DMS153 treated with DMSO at 0.1 percent for 48 hours (cell line): ENCODE data around the gene C19orf73.
"Not testable (repeated sequence)": the region's sequence is repeated elsewhere in the genome, so short reads cannot be mapped to it uniquely, and the experiment has no call there.

Experiments used
- DNase-seq: peaks from one replicate; lab custom pipeline; 2025; ENCODE audit not compliant: unreplicated experiment; lab: John Stamatoyannopoulos, UW

Gene C19orf73

DNA sequence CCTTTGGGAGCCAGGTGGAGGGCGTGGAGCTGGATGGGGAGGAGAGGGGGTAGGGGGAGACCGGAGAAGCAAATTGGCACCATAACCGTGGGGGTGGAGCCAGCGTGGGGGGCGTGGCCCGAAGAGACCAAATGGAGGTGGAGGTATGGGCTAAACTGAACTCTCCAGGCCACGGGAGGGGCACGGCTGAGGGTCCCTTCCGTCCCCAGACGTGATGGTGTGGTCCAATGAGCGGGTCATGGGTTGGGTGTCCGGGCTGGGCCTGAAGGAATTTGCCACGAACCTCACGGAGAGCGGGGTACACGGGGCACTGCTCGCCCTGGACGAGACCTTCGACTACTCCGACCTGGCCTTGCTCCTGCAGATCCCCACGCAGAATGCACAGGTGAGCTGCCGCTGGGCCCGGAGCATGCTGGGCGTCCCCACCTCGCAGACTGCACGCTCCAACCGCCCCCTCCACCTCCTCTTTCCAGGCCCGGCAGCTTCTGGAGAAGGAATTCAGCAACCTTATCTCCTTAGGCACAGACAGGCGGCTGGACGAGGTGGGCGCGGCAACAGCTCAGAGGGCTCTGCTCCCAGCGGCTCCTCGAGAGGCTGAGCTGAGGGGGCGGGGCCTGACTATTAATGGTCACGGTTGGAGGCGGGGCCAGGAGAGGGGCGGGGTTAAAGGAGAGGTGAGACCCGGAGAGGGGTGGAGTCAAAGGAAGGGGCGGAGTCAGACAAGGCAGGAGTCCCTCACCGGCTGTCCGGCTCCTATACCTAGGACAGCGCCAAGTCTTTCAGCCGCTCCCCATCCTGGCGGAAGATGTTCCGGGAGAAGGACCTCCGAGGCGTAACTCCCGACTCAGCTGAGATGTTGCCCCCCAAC lies 30.1 kb upstream of the C19orf73 start:
- peak; percentile 91 for DNase-seq

DNA sequence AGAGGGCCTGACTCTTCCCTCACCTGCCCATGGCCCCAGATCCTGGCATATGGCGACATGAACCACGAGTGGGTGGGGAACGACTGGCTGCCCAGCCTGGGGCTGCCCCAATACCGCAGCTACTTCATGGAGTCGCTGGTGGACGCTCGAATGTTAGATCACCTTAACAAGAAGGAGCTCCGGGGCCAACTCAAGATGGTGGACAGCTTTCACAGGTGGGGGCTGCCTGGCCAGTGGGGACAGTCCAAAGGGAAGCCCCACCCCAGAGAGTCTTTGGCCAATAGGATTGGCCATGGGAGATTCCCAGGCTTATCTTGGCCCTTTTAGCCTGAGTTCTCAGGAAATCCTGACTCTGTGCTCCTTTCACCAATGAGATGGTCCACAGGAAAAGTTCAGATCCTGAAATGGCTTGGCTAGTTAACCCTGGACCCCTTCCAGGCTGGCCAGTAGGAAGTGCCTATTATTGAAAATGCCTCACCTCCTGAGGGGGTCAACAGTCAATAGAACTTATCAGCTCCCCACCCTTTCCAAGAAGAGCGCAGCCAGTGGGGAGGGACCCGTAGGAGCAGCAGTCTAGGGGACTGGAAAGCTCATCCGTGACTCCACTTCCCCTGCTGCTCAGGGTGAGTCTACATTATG lies 29.2 kb upstream of the C19orf73 start:
- DNase-seq, result no peak

DNA sequence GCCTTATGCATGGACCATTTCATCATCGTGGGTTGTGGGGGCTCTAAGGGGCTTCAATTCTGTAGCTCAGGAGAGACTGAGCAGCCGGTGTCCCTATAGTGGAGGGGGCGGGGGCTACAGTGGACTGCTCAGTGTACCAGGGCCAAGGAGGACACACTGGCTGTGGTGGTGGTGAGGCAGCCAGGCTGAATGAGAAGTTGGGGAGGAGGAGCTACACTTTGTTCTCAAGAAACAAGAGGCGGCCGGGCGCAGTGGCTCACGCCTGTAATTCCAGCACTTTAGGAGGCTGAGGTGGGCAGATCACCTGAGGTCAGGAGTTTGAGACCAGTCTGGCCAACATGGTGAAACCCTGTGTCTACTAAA lies 27.4 kb upstream of the C19orf73 start:
- not testable (repeated sequence) for DNase-seq

DNA sequence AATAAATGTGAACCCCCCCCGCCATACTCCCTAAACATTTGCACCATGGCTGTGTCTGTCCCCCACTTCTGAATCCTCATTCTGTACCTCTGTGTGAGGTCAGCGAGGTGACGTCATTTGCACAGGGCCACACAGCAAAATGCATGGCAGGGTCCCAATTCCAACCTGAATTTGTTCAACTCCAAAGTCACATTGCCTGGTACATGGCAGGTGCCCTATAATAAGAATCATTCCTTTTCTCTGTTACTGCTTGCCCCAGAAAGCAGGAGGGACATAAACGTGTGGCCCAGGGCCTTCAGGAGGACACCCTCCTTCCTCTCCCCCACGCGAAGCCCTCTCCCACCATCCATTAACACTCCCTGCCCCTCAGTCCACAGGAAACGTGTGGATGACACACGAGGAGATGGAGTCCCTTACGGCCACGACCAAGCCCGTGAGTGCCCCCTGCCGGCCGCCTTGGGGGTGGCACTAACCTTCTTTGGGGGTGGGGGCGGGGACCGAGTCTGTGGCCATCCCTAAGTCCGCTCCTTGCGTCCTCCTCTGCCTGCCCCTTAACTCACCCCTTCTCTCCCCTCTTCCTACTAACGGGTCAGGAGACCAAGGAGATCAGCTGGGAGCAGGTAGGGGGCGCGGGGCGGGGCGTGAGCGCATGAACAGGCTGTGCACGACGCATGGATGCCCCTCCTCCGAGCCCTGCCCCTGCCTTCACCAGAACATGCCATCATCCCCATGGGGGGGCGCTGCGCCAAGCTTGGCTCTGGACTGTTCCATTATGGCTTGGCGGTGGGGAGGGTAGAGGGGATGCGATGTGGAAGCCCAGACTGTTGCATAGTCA lies 26.8 kb upstream of the C19orf73 start:
- peak; percentile 62 for DNase-seq

DNA sequence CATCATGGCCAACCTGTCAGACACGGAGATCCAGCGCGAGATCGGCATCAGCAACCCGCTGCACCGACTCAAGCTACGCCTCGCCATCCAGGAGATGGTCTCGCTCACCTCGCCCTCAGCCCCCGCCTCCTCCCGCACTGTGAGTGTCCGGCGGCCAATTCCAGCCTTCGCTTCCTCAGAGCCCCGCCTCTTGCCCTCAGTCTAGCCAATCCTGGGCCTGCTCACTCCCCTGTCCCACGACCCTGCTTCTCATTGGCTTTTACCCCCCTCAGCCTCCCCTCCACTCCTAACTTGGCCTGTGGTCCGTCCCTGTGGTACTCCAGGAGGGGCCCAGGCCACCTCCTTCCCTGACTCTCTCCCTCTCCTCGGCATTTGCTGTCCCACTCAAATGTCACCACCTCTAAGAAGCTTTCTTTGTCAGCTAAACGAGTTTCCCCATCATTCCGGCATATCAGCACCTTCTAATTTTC lies 24.0 kb upstream of the C19orf73 start:
- DNase-seq, result peak; percentile 84

DNA sequence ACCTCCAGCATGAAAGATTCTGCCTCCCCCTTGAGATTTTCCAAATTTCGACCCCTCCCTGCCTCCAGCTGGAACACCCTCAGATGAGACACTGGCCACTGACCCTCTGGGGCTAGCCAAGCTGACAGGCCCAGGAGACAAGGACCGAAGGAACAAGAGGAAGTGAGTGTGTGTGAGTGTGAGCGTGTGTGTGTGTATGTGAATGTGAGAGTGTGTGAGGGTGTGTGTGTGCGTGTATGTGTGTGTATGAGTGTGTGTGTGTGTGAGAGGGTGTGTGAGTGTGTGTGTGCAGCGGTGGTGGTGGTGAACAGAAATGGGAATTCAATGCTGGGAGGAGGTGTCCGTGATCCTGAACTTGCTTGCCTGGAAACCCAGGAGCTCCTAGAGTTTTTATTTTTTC lies 22.4 kb upstream of the C19orf73 start:
- DNase-seq, result no peak

DNA sequence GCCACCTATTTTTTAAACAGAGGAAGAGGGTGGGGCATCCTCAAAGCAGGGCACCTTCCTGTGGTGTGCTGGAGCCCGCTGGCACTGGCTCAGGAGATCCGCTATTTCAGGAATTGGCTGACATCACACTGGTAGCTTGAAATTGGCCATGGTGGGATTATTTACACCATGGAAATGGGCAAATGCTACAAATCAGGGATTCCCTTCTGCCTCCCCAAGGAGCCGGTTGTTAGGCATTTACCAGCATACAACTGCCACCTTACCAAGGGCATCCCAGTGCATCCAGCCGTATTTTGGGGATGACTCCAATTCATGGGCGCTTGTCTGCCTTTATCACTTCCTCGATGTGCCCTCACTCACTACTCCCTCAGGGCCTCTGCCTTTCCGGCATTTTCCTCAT lies 22.0 kb upstream of the C19orf73 start:
- no peak for DNase-seq

DNA sequence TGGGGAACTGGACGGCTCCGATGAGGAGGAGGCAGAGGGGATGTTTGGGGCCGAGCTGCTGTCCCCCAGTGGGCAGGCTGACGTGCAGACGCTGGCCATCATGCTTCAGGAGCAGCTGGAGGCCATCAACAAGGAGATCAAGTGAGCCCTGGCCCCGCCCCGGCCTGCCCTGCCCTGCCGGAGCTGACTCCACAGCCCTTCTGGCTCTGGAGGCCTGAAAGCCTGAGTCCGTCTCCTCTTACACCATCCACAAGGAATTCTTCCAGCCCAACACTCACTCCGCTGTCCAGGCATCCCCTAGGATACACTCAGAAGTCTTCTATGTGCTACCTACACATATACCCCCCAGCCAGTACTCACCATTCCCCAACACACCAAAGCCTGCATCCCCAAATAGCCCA lies 17.8 kb upstream of the C19orf73 start:
- no peak for DNase-seq

DNA sequence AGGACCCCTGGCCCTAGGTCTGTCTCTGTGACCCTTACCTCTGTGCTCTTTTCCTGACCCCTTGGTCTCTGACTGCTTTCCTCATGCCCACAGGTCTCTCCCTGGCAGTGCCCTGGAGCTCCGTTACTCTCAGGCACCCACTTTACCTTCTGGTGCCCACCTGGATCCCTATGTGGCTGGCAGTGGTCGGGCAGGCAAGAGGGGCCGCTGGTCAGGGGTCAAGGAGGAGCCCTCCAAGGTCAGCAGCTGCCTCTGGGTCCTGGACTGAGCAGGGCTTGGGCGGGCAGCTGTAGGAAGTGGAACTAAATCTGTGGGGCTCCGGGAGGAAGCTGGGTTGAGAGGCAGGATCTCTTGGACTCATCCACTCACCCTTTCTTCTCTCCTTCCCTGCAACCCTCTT lies 16.7 kb upstream of the C19orf73 start:
- DNase-seq, result no peak

DNA sequence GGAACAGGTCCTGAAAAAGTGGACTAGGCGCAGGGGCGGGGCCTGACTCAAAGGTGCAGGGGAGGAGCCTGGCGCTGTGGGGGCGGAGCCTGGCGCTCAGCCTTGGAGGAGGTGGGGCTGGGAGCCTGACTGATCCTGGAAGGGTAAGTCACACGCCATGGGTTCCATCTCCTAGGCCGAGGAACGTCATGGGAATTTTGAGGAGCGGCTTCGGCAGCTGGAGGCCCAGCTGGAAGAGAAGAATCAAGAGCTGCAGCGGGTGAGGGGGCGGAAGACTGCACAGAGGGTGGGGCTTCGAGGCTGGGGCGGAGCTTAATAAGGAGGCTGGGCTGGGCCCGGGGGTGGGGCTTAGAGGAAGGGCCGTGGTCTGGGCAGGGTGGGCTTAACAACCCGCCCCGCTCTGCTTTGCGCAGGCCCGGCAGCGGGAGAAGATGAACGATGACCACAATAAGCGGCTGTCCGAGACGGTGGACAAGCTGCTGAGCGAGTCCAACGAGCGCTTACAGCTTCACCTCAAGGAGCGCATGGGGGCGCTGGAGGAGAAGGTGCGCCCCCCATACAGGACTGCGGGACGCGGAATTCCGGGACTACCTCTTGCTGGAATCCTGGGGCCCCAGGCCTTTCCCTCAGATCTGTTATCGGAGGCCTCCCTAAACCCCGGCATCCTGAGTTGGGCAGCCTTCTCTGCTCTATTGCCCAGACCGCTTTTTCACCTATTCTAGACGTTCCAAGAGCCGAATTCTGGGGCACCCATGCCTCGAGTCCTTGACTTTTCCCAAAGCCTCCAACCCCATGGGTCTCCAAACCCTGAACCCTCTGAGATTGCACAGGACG lies 14.9 kb upstream of the C19orf73 start:
- DNase-seq, result peak; percentile 43

DNA sequence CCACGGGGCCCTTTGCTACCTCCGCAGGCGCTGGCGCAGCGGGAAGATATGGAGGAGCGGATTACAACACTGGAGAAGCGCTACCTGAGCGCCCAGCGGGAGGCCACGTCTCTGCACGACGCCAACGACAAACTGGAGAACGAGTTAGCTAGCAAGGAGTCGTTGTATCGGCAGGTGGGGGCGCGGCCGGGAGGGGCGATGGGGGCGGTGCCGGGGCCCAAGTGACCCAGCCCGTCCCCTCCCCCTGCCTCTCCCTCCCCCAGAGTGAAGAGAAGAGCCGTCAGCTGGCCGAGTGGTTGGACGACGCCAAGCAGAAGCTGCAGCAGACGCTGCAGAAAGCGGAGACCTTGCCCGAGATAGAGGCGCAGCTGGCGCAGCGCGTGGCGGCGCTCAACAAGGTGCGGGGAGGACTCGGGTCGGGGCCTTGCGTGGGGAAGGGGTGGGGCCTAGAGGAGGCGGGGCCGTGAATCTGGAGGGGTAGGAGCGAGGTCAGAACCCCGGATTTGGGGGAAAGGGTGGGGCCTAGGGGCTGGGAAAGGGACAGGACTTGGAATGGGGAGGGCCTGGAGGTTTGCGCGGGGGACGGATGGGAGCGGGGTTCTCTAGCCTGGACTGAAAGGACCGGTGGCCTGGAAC lies 14.1 kb upstream of the C19orf73 start:
- DNase-seq, result peak; percentile 19

DNA sequence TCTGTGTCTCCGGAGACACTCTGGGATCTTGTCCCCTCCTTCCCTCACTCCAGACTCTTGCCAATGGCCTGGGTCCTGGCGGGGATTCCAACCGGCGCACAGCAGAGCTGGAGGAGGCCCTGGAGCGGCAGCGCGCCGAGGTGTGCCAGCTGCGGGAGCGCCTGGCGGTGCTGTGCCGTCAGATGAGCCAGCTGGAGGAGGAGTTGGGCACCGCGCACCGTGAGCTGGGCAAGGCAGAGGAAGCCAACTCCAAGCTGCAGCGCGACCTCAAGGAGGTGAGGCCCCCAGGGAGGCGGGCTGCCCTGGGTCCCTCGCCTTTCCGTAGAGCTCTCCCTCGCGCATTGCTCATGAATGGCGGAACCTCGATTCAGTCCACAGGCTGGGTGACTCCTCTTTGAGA lies 11.4 kb upstream of the C19orf73 start:
- no peak for DNase-seq

DNA sequence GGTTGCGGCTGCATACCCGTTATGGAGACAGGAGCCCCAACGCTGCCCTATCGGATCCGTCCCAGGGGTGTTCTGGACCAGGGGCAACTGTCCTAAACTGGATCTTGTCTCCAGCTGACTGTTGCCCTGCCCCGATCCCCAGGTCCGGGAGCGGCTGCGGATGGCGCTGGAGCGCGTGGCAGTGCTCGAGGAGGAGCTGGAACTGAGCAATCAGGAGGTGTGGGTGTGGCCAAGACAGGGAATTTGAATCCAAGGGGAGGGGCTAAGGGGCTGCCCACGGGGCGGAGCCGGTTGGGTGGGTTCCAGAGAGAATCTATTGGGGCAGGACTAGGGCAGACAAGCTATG lies 10.3 kb upstream of the C19orf73 start:
- DNase-seq, result no peak

DNA sequence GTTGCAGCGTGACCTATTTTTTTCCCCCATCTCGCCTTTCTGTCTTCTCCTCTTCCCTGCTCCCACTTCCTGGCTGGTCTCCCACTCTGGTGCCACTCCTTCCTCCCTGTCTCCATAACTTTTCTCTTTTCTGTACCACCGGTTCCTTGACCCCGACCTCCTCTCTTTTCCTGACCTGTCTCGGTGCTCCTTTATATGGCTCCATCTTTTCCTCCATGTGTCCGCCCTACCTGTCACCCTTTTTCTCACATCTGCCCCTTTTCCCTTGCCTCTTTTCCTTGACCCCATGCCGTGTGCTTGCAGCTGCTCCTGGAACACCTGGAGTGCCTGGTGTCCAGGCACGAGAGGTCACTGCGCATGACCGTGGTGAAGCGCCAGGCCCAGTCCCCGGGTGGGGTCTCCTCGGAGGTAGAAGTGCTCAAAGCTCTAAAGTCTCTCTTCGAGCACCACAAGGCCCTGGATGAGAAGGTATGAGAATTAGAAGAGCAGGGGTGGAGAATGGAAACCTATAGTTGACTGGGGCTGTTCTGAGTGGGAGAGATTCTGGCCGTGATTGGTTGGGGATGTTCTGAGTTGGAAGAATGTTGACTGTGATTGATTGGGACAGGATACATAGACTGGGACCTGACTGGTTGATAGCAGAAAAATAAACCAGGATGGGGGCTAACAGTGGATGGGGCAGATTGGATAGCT lies 9.7 kb upstream of the C19orf73 start:
- DNase-seq, result no peak

DNA sequence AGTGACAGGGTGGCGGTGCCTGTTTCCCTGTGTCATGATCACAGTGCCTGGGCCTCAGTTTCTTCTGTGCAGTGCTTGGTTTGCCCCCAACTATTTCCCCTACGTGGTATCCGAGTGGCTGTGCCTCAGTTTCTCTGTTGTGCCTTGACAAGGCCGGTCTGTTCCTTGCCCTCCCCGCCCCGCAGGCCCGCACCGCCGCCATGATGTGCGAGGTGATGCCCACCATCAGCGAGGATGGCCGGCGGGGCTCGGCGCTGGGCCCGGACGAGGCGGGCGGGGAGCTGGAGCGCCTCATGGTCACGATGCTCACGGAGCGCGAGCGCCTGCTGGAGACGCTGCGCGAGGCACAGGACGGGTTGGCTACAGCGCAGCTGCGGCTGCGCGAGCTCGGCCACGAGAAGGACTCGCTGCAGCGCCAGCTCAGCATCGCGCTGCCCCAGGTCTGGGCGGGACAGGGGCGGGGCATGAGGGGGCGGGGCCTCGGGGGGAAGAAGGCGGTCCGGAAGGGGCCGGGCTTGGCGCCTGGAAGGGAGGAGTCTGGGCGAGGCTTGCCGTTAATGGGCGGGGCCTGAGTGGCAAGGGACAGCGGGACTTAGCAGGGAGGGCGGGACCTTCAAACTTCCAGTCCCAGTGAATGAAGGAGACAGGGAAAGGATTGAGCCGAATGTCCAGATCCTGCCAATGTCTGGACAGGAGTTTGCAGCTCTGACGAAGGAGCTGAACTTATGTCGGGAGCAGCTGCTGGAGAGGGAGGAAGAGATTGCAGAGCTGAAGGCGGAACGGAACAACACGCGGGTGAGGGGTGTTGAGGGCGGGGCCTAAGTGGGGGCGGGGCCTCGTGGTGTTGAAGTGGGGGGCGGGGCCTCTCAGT lies 9.0 kb upstream of the C19orf73 start:
- peak; percentile 84 for DNase-seq

DNA sequence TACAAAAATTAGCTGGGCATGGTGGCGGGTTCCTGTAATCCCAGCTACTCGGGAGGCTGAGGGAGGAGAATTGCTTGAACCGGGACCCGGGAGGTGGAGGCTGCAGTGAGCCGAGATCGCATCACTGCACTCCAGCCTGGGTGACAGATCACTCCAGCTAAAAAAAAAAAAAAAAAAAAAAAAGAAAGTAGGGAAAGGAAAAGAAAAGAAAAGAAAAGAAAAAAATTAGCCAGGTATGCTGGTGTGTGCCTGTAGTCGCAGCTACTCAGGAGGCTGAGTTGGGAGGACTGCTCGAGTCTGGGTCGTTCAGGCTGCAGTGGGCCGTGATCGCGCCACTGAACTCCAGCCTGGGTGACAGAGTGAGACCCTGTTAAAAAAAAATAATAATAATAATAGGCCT lies 8.3 kb upstream of the C19orf73 start:
- DNase-seq, result not testable (repeated sequence)

DNA sequence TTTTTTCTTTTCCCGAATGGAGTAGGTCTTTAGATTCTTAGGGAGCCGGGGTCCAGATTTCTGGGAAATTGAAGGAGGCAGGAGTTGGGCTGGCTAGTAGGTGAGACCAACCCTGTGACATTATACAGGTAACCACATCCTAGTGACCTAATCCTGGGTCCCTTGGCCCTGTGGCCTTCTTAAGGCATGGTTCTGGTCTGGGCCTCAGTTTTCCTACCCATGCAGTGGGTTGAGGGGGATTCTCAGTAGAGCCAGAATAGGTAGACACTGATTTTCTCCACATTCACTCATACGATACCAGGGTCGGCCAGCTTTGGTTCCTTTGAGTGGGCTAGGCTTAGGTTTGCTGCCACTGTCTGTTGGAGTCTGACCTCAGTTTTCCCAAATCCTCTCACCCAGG lies 7.6 kb upstream of the C19orf73 start:
- no peak for DNase-seq

DNA sequence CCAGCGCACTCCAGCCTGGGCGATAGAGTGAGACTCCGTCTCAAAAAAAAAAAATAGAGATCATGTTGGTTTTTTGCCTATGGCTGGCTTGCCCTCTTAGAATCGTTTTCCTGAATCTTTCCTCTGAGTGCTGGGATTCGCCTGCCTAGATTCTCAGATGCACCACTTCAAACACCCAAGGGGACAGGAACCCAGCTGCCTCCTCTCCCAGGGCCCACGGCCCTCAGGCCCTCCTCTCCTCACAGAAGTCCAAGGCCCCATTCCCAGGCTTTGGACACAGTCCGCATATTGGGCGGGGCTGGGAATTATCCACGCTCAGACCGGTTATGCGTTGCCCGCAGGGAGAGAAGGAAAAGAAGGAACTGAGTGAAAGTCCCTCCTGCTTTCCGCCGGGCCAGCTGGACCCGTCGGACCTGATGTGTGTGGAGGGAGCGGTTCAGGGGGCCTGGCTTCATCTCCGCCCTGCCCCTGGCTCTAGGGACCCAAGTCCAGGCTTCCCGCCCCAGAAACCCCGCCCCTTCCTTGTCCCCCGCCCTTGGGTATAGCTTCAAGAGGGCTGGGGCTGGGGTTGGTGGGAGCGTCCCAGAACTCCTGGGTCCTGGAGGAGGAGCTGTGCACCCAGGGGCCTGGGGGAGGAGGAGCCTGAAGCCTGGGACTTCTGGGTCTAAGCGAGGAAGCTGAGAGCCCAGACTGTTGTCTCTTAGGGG lies 6.2 kb upstream of the C19orf73 start:
- no peak for DNase-seq
